Peyer's patch (tissue), 4 donors: ENCODE data around the gene LRRC73.

Experiments
- CTCF ChIP-seq, 6 experiments: fragments of 450-650 bp in 4 of 6; fragments of 200-600 bp in 2 of 6; sonication (generic) in 1 of 6; IDR thresholded peaks; one replicate each; pipeline ENCODE4 v1.5.1; 2017 to 2019; ENCODE audit warnings: antibody characterized with exemption in 6 of 6, mild to moderate bottlenecking in 3 of 6, moderate library complexity in 1 of 6
- POLR2A ChIP-seq, 2 donors: fragments of 450-650 bp; IDR thresholded peaks; one replicate each; pipeline ENCODE4 v1.5.1; 2017; ENCODE audit warnings: antibody characterized with exemption in 2 of 2, mild to moderate bottlenecking in 2 of 2, moderate library complexity in 2 of 2

- peak in 1 of 6 experiments; percentile 10 for TF ChIP-seq CTCF (IDR thresholded peaks at IDR 0.05)
- peak; percentile 24 to 45 for TF ChIP-seq POLR2A (IDR thresholded peaks at IDR 0.05)
These were observed at the start of gene LRRC73 for GRCh38 chr6:43509984-43510826.
